Right hindlimb (tissue), 1 donor: ENCODE results near the gene ARPC5.
"Not testable (repeated sequence)": the region's sequence is repeated elsewhere in the genome, so short reads cannot be mapped to it uniquely, and the experiment has no call there.

ENCODE experiments used
- DNase-seq: peaks from one replicate; pipeline ENCODE4 v3.0.0-alpha.2; 2018

Gene ARPC5

GRCh38 chr1:183635606-183636333 is at the start of gene ARPC5:
Gene ARPC5, minus strand, starts transcription at chr1:183635783. Its CDS starts 124 bp downstream, at chr1:183635659.
- peak; percentile 99 for DNase-seq

DNA sequence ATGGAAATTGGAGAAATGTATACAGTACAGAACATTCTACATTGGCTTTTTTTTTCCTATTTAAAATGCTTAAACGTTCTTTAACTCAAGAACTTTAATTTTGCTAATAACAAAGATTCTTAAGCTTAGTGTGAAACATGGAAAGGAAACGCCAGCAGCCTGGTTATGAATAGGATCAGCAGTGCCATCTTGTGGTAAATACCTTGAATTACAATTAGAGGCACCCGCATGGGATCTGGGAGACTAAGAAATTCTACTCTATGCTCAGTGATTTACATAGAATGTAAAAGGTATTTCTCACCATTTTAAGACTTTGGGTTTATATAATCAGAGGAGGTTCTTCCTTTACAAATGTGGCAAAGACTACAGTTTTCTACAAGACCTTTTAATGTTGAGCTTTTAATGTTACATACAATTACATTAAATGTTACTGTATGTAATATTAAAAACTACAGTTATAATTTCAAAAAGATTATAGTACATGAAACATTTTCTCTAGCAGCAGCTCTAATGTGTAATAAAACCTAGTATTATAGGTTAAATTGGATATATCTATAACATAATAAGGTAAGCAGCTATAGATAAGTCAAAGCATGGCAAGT is 49.6 kb upstream of the ARPC5 start:
- DNase-seq, result no peak

DNA sequence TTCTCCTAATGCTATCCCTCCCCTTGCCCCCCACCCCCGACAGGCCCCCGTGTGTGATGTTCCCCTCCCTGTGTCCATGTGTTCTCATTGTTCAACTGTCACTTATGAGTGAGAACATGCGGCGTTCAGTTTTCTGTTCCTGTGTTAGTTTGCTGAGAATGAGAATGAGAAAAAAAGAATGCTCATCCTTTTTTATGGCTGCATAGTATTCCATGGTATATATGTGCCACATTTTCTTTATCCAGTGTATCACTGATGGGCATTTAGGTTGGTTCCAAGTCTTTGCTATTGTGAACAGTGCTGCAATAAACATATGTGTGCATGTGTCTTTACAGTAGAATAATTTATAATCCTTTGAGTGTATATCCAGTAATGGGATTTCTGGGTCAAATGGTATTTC is 43.8 kb upstream of the ARPC5 start:
- not testable (repeated sequence) for DNase-seq

DNA sequence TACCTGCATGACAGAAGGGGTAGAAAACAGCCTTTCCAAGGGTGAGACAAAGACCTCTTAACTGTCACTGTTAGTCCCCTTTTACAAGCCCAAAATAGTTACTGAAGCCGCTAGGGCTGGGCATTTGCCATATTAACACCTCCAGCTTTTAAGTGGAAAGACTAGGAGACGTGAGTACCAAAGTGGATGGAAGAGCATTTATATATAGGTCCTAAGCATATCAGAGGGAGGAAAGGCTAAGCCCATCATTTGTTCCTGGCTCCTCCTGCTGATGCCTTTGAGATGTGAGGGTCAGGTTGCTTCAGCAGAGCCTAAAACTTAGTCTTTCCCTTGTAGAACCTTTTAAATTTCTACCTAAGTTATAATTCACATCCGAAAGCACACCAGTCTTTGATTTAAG is 43.2 kb upstream of the ARPC5 start:
- DNase-seq, result no peak

DNA sequence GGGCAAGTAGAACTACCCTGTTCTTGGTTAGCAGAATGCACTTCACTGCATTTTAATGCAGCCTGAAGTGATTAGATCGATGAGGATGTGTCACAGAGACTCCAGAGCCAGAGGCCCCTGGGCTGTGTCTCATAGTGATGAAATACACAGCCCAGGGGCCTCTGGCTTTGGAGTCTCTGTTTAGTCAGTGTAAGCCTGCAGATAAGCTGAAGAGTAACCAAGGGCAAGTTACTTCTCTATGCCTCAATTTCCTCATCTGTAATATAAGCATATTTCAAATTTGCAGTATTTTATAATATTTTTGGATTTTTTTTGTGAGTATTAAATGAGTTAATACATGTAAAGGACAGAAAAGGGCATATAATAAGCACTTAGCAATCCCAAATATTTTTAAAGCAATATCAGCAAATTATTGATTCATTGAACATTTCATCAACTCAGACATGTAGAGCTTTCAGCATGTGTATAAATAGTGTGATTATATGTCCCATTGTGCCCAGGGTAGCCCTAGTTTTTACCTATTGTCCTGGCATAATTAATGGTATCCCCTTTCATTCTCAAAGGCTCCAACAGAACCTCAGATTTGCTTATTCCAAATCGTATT is 41.1 kb upstream of the ARPC5 start:
- DNase-seq, result no peak

GRCh38 chr1:183675883-183676585 is 40.5 kb upstream of the ARPC5 start:
- no peak for DNase-seq

DNA sequence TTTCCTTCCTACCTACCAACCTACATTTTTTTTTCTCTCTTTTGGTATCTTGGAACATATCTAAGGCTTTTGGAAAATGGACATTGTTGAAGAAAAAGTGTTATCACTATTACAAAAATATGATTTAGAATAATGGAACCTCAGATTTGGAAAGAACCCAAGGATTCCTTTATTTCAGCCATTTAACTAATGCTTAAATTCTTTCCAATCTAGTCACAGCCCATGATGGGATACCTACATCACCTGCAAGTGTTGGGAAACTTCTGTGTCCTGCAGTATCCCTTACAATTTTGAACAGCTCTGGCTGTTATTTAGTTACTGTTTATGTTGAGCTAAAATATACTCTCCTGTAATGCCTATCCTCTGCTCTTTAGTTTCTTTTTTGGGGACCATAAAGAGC is 39.8 kb upstream of the ARPC5 start:
- DNase-seq, result no peak

DNA sequence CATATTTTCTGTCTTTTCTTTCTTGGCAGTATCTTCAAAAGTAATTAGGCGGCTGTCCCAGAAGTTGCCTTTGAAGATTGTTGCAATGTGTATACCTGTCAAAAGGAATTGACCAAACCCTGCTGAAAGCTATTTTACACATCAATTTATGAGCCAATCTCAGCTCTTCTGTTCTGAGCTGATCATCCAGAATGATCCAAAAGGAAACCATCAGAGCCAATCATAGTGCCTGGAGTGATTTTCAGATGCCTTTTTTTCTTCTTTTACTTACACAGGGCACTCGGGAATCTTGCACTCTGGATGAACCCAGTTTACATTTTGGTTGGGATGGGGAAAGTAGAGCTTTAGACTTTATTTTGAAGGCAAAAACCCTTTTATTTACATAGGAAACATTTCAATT is 39.3 kb upstream of the ARPC5 start:
- peak; percentile 61 for DNase-seq

GRCh38 chr1:183674339-183674738 is 38.8 kb upstream of the ARPC5 start:
- peak; percentile 90 for DNase-seq

DNA sequence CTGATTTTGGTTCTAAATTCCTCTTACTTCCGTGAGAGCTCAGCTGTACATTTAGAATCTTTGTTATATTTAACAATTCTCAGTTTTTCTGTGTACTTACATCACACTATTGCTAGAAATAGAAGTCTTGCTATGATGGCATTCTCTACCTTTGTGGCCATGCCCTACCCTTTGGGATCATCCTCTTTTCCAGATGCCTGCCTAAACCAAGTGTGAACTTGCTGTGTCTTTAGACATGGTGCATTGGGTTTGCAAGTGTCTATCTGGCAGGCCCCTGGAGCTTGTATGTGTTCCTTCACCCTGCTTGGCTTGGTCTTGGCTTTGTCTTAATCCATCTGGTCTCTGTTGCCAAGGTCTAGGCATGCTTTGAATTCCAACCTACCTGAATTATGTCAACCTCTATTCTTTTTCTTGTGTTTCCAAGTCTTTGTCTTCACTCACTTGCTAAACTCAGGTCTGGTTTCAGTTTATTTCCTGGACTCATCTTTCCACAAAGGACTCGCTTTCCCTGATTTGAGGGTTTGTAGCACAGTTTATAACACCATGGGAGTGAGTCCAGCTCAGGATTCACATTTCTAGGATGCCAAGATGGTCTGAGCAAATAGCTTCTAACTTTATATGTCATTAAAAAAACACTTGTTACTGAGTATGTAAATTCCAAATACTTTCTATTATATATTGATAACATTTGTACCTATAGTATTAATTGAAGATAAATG is 38.2 kb upstream of the ARPC5 start:
- DNase-seq, result peak; percentile 32

DNA sequence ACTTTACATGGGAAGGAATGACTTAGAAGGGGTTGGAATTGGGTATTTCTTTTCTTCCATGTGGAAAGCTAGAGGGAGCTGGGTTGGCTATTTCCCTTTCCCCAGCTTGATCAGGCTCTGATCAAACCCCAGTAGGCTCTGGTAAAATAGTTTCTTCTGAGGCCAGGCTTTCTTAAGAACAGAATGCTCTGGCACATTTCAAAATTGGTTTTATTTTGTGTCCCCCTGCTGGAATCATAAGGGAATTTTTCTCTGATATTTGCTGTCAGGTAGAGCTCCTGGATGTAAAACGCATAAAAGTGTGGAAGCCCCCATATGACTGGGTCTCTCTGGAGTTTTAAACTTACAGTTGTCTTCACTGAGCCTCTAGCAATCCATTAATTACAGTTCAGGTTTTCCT is 34.6 kb upstream of the ARPC5 start:
- no peak for DNase-seq

DNA sequence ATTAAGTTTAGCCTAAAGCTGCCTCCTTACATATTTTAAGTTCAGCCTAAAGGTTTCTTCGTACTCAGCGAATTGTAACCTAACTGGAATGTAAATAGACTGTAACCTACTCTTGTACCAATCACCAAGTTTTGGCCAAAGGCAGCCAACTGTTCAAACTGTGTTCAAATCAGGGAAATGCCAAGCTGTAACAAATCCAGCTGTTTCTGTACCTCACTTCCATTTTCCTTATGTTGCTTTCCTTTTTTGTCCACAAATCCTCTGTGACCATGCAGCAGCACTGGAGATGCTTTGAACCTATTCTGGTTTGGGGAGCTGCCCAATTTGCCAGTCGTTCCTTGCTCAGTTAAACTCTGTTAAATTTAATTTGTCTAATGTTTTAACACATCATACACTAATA is 20.8 kb upstream of the ARPC5 start:
- DNase-seq, result no peak

DNA sequence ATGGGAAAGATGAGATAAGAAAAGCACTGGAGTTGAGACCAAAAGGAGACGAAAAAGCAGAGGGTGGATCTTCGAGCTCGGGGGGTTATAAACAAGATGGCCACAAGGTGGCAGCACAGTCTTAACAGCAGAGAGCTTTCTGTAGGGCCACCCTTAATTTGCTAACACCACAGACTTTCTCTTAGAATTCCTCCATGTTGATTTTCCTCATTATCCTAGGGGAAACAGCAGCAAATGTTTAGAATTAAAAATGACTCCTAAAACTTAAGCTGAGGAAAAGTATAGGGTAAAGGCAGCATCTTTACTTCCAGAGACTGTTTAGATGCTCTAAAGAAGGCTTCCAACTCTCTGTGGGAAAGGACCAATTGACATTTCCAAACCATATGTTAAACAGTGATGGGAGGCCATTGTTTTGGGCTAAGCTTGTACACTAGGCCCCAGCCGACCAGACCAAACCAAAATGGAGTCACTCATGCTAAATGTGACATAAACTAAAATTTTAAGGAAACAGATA is 20.0 kb upstream of the ARPC5 start:
- peak; percentile 86 for DNase-seq

- no peak for DNase-seq
Measured at GRCh38 chr1:183654706-183655105, 19.1 kb upstream of the ARPC5 start.

GRCh38 chr1:183653876-183654451 is 18.4 kb upstream of the ARPC5 start:
- DNase-seq, result no peak

- DNase-seq, result no peak
Measured at GRCh38 chr1:183653462-183653794, 17.8 kb upstream of the ARPC5 start.

DNA sequence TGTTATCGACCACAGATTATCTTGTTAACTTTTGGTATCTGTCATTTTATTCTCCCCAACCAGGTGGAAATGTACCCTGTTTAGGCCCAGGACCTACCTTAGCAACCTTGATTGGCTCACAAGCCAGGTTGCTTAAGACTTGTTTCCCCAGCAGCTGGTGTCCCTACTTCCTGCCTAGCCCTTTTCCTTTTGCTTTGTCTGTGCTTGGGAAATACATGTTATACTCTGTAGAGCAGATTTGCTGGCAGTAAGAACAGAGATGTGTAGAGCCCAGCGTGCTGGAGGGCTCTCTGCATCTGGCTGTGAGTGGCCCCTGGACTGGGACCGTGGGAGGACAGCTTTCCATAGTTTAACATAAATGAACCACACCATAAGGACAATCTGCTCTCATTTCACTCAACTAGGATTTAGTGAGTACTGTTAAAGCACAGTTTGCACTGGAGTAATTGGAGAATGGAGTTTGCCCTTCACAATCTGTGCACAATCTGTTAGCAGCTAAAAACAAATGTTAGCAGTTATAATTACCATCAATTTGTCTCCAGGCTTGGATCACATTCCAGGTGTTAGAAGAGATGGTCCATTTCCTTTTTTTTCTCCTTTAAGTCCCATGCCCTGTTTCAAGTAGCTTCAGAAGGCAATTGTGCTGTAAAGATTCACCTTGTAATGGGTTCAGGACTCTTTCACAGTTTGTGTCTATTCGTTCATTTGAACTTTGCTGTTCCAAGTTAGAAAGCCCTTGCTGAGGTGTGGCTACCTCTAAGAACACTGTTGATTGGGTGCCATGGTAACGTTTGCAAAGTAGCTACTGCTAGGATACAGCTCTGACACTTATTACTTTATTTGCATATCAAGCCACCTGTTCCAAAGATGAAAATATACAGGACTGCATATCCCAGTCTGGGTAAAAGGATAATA is 17.2 kb upstream of the ARPC5 start, which contains the start of gene APOBEC4:
APOBEC4 (minus strand) TSS at position 770 of the 915 bp plus-strand sequence. CDS start 4,535 bp downstream, outside the sequence.
- DNase-seq, result no peak

DNA sequence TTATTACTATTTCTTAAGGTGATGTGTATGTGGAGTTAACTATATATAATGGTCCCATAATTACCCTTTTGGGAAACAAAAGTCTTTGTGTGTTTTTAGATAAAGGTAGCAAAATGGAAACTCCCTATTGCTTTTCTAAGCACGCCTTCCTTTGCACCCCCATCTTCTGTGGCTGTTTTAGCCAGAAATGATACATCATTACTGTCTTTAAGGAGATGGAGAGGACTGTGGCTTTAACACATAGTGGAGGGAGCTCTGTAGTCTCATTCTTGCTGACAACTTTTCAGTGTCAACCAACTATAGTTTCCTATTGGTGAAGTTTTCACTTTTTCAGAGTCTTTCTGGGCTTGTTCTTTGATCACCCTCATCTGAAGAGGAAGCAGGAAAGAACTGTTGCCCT is 16.5 kb upstream of the ARPC5 start:
- no peak for DNase-seq

- DNase-seq, result no peak
Measured at GRCh38 chr1:183651612-183652011, 16.0 kb upstream of the ARPC5 start.

DNA sequence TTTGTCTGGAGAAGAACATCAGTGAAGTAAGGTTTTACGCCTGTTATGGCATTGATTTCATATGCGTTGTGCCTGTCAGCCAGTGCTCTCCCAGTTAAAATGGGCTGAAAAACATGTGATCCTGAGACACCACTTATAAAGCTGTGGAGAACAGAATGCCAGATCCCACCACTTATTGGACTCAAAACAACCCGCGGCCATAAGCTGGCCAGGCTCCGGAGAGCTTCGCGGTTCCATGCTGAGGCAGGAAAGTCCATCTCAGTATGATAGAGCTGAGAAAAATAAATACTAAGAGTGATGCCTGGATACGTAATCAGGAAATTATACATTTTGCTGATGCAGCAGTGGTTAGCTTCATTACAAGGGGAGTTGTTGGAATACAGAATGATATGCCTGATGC is 12.5 kb upstream of the ARPC5 start:
- DNase-seq, result no peak

GRCh38 chr1:183646776-183647175 is 11.2 kb upstream of the ARPC5 start:
- no peak for DNase-seq
